ENCODE data around the gene FAM131C.

DNA sequence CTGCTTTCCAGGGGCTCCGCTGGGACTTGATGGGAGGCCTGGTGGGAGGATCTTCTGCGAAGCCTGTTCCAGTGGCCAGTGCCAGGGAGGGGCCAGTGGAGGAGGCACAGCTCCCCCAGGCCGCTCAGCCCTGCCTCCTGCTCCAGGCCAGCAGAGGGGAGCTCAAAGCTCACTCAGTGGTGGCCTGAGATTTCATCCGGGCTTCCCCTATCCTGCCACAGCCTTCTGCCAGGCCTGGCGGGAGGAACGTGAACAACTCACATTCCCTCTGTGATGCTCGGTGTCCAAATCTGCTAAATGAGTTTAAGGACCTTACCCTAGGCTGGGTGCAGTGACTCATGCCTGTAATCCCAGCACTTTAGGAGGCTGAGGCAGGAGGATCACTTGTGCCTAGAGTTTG is 26.6 kb downstream of the FAM131C start:
- no peak for TF ChIP-seq POLR2A (IDR thresholded peaks at IDR 0.05; ENCODE audit: low read depth, low read length)
- no peak for TF ChIP-seq POLR2AphosphoS5 (IDR thresholded peaks at IDR 0.05; ENCODE audit: low read depth, low read length)
